Stromal cell of bone marrow (primary cell): ENCODE results near the gene DNAJC5G.
A peak's percentile ranks its signal among the peaks of the same experiment; 100 is the strongest.
"Not testable (repeated sequence)": the region's sequence is repeated elsewhere in the genome, so short reads cannot be mapped to it uniquely, and the experiment has no call there.

Experiments
- DNase-seq: peaks from one replicate; pipeline ENCODE4 v3.0.0-alpha.2; 2012; ENCODE audit warnings: low read depth

DNAJC5G gene

DNA sequence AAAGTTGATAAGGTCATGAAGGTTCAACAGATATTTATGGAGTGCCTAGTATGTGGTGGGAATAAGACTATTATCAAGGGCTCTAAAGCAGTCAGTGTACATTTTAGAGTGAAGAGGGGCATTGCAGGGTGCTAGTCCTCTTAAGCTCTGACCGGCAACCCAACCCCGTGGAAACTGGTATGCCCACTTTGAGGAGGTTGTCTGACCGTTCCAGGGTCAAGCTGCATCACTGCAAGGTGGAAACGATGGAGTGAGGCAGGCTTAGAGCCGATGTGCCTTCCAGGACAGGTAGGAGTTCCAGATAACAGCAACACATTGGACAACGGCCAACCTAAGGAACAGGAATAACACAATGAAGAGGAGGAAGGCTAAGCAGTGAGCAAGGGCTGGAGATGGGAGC lies 34.4 kb downstream of the DNAJC5G start:
- no peak for DNase-seq

DNA sequence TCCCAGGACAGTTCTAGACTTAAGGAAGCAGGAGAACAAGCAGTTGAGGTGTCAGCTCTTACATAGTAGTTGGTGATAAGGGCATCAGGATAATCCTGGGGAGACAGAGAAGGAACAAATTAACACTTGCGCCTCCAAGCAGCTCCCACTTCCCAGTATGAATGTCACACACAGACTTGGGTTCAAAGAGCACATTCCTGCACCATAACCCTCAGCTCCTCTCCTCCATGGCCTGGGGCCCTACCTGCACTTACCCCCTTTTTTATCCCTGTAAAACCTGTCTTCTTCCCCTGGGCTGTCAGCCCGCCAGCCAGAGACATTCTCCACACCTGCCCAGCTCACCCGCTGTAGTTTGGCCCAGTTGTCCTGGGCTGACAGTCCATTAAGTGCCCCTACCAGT lies 36.9 kb downstream of the DNAJC5G start:
- DNase-seq, result no peak

DNA sequence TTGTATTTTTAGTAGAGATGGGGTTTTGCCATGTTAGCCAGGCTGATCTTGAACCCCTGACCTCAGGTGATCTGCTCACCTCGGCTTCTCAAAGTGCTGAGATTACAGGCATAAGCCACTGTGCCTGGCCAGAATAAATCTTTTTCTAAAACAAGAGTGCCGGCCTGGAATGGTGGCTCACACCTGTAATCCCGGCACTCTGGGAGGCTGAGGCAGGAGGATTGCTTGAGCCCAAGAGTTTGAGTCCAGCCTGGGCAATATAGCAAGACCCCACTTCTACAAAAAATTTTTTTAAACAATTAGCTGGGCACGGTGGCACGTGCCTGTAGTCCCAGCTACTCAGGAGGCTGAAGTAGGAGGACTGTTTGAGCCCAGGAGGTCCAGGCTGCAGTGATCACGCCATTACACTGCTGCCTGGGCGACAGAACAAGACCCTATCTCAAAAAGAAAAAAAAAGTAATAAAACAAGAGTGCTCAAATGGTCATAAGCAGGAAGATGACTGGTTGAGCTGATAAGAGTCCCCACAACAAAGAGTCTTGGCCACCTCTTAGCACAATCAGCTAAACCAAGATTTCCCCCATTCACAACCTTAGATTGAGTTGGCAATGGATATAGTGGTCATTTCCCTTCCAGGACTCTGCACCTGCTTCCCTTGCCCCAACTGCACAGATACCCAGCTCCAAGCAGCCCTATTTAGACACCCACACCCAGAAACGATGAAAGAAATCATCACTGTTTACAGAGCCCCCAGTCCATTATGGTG lies 38.8 kb downstream of the DNAJC5G start:
- no peak for DNase-seq

DNA sequence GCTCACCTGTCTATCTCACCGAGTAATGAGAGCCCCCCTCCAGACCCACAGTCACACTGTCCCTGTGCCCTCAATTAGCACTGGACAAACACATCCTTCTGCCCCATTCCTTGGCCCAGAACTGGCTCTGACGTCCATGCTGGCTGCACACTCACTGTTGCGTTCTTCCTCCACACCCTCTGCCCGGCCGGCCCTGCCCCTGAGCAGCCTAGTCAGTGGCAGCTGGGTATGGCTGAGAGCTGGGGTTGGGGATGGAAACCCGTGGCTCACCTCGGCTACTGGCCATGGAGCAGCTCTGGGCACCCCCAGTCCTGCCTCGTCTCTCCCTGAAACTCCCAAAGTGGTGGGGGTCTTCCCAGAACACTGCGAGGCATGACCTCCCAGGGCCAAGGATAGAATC lies 39.5 kb downstream of the DNAJC5G start:
- DNase-seq, result no peak

DNA sequence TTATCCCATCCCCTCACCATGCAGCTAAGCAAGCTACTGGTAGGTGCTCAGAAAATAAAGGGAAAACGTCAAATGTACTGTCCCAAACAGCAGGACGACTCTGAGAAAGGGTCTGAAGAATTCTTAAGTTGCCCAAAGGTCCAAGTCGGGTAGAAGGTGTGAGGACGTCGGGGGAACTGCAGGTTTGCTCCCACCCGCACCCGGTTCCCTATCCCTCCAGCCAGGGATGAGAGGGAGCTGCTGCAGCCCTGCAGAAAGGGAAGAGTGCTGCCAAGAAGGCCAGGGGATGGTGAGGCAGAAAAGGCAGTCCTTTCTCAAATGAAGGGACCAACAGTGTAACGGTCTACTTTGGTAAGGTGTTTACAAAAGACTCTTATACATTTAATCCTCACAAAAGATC lies 39.9 kb downstream of the DNAJC5G start:
- no peak for DNase-seq

DNA sequence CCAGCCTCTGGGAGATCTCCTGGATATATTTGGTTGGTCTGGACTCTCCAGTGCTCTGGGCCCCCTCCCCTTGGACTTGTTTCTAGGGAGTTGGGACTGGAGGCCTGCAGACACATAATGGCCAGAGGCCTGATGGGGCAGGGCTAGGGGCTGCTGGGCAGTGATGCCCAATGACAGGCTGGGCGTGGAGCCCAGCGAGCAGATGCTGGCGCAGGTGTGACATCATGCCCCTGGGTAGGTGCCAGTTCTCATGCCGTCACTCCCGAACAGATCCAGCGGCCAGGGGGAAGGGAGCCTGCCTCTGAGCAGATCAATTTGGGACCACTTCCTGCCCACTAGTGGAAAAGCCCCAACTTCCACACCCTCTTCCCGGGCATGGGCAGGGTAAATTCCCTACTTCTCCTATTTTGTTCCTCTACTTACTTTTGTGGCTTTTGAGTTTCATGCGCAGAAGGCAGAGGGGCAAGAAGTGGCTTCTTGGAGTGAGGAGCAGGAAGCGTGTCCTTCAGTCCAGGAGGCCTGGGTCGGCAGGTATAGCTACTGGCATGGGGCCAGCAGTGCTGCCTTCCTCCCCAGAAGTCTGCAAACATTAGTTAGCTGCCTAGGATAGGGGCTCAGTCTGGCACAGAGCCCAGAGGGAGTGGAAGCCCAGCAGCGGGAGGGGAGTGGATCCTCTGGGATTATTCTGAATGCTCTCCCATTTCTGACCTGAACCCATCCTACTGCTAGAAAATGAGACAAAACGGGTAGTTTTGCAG lies 41.6 kb downstream of the DNAJC5G start:
- no peak for DNase-seq

DNA sequence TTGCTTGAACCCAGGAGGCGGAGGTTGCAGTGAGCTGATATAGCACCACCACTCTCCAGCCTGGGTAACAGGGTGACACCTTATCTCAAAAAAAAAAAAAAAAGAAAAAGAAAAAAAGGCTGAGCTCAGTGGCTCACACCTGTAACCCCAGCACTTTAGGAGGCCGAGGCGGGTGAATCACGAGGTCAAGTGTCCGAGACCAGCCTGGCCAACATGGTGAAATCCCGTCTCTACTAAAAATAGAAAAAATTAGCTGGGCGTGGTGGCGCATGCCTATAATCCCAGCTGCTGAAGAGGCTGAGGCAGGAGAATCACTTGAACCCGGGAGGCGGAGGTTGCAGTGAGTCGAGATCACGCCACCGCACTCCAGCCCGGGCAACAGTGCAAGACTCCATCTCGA lies 44.6 kb downstream of the DNAJC5G start:
- DNase-seq, result not testable (repeated sequence)

DNA sequence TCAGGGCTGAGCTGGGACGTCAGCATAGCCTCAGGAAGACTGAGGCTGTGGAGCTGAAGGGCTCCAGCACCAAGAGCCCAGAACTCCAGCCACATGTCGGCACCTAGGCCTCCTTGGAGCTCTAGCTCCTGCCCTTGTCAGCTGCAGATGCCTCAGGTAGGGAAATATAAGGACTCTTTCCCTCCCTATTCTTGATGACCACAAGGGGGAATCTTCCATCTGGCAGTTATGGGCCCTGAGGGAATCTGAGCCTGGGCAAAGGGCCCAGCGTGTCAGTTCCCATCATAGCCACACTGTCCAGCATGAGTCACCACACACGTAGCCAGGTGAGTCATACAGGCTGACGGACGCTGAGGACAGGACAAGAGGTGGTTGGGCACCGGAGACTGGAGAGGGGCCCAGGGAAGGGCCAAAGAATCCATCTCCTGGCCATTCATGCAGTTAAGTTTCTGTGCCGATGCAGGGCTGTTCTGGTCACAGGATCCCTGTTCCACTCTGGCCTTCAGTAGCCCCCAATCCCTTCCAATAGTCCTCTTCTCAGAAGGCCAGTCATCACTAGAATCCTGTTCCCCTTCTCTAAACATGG lies 45.8 kb downstream of the DNAJC5G start:
- peak; percentile 96 for DNase-seq

DNA sequence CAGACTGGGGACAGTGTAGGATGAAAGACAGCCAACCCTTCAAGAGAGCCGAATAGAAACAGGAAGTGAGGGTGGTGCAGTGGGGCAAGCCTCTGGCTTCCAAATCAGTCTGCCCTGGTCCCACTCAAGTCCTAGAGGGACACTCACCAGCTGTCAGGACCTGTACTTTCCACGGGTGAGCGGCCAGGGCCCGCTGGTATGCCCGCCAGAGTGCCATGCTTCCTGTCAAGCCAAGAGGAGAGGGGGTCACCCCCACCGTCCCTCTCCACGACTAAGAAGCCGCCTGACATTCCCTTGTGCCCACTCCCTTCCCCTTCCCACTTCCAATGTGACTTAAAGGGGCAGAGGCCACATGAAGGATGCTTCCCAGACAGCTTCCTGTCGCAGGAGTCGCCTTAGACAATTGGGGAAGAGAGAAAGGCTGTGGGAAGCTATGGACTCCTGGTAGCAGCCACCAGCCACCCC lies 47.1 kb downstream of the DNAJC5G start:
- DNase-seq, result no peak

DNA sequence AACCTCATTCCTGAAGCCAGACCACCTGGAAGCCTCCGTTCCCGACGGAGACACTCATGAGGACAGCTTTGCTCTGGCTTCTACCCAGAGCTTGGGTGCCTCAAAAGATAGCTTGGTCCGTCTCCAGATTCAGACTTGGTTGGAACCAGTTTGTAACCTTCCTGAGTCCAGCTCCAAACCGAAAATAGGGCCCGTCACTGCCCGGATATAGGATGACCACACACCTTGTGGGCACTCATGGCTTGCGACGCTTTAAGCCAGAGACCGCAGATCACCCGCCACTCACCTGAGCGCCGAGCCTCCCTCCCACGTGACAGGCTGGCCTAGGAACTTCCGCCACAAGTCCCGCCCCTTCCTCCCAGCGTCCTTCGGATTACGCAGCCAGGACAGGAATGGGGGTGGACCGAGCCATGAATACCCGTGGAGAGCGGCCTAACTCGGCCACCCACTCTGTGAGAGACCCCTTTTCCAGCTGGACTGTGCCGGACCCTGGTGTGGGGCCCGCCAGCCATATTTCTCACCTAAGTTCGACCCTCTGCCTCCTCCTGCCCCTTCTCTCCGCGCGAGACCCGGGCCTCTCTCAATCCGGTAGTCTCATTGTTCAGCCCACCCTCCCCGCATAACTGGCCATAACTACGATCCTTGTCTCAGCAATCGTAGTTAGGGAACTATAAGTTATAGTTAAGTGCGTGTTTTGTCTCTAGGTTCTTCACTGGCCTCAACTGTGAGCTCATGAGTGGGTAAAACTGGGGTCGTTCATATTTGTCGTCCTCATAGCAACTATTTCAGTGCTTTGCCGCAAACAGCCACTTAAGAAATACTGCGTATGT lies 47.7 kb downstream of the DNAJC5G start, which contains the start of gene MPV17:
TSS of gene MPV17 (minus strand) at position 332 of the 830 bp plus-strand sequence. CDS start 580 bp downstream, outside the sequence.
- peak; percentile 87 for DNase-seq

DNA sequence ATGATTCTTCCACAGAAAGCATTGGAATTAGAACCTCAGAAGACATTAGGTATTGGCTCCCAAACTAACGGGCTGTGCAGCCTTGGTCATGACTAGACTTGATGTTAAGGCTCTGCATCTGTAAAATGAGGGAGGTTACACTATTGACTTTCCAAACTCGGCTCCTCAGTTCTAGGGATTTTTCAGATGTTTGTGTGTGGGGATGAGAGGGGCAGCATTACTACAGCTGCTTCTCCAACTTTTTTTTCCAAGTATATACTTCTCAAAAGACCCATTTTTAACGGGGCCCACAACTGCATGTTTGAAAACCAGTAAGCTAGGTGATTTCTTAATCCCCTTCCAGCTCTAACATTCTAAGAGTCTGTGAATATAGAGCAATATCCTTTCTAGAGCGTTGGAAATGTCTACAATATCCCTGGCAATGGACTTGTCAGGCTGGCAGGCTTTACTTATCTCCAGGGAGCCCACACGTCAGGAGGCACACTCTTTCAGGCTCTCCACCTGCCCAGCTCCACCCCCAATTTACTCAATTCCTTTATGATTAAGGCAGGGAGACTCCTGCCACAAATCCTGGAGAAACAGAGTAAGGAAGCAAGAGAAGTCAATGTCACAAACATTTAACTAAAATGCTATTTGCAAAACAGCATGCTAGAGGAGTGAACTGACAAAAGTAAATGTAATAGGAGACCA lies 48.5 kb downstream of the DNAJC5G start:
- DNase-seq, result no peak

DNA sequence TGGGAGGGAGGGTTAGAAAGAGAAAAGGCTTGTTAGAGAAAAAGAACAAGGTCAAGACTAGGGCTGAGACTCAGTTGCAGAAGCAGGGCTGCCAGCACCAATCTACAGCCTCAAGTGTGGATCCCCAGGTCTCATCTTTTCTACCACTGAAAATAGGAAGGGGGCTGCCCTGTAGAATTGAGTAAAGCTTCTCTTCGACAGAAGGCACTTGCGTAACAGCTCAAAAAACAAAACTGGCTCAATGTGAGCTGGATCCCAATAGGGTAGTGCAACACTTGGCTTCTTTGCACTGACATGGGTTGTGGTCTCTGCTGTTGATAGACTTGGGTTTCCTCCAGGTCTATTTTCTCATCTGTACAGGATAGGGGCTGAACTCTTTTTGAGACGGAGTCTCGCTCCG lies 49.5 kb downstream of the DNAJC5G start:
- no peak for DNase-seq
